ENCODE measurements around the gene DOCK7. TPM values are rescaled to one million over a fixed set of nuclear protein-coding genes. Genes with fewer than 3 reads are reported as not detected.
A peak's percentile ranks its signal among the peaks of the same experiment; 100 is the strongest.

The DOCK7 gene
- total and polyA plus RNA-seq, 2 of the 8 experiments (the other 6 are each of a cell fraction or from before 2014, with no cell fraction given): 10.2 to 33.7 TPM

- peak; percentile 84 for TF ChIP-seq CHD7 (IDR thresholded peaks at IDR 0.05; ENCODE audit: insufficient replicate concordance, low read length)
- TF ChIP-seq SP2 (IDR thresholded peaks at IDR 0.05; ENCODE audit: low read length): peak; percentile 5; the same call in 1 of the 2 replicates
These were observed 102.6 kb downstream of the DOCK7 start (continued) for GRCh38 chr1:62585469-62586155.

All from H1 (cell line).